ENCODE data around the gene KANK4.

KANK4 gene

DNA sequence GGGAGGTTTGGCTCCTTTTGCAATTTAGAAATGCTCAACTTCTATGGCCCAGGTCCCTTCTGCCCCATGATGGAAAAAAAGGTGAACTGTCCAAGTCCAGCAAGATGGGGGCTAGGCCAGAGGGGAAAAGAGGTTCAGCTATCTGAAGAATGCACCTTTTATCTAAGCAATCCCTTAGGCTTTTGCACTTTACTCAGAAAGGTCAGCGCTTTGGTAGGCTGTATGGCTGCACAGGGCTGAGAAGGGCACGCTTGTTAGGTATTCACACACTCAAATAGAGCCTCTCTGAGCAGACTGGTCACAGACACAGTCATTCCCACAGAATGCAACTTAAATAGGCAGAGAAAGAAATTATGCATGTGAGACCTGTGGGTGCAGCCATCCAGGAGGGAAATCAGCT, 31.0 kb downstream of the KANK4 start:
- Histone ChIP-seq H3K9ac (no peak overlapping the region), H3K79me2 (ENCODE audit: insufficient read depth, low read depth) (no peaks in the 10 kb centered on the region), H4K20me1 (ENCODE audit: insufficient read depth) (no peaks in the 10 kb centered on the region), H3K27me3 (ENCODE audit: insufficient read depth, low read depth) (no peaks in the 10 kb centered on the region), H3K4me2 (no peak overlapping the region), H3K27ac (no peak overlapping the region), H2AFZ (ENCODE audit: low read depth) (no peak overlapping the region), H3K4me3 (IDR thresholded peaks at IDR 0.05; ENCODE audit: insufficient read depth, low read depth, low read length) (no peak overlapping the region), H3K36me3 (ENCODE audit: insufficient read depth) (no peaks in the 10 kb centered on the region), H3K4me1 (ENCODE audit: low read depth, poor library complexity, severe bottlenecking) (no peaks in the 10 kb centered on the region)
- TF ChIP-seq, protein P1, sequence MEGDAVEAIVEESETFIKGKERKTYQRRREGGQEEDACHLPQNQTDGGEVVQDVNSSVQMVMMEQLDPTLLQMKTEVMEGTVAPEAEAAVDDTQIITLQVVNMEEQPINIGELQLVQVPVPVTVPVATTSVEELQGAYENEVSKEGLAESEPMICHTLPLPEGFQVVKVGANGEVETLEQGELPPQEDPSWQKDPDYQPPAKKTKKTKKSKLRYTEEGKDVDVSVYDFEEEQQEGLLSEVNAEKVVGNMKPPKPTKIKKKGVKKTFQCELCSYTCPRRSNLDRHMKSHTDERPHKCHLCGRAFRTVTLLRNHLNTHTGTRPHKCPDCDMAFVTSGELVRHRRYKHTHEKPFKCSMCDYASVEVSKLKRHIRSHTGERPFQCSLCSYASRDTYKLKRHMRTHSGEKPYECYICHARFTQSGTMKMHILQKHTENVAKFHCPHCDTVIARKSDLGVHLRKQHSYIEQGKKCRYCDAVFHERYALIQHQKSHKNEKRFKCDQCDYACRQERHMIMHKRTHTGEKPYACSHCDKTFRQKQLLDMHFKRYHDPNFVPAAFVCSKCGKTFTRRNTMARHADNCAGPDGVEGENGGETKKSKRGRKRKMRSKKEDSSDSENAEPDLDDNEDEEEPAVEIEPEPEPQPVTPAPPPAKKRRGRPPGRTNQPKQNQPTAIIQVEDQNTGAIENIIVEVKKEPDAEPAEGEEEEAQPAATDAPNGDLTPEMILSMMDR (conservative IDR thresholded peaks at IDR 0.05; ENCODE audit: low read depth, low read length) = no peak

DNA sequence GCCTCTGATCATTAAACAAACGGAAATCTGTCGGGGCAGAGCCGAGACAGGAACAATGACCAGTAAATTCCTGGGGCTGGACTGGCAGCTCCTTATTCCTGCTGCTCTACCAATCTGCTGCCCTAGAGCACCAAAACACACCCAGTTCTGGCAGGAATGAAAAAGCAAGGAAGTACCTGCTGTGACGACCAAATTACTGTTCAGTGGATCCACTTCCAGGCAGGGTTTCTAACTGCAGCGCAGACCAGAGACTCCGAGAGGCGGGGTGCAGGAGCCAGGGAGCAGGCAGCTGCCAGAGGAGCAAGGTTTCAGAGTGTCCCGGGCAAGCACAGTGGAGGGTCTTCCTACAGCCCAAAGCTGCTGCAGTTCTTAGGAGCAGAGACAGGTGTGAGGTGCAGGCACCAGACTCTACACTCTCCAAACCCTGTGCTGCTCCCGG, 32.4 kb downstream of the KANK4 start:
- no peaks in the 10 kb centered on the region for H3K79me2 ChIP-seq (ENCODE audit: insufficient read depth, low read depth)
- TF ChIP-seq, protein P1 (conservative IDR thresholded peaks at IDR 0.05; ENCODE audit: low read depth, low read length) = no peak
- no peaks in the 10 kb centered on the region for H4K20me1 ChIP-seq (ENCODE audit: insufficient read depth)
- H3K4me1 ChIP-seq (ENCODE audit: low read depth, poor library complexity, severe bottlenecking) = no peaks in the 10 kb centered on the region
- no peak overlapping the region for H3K27ac ChIP-seq
- H3K27me3 ChIP-seq (ENCODE audit: insufficient read depth, low read depth) = no peaks in the 10 kb centered on the region
- no peak overlapping the region for H3K4me3 ChIP-seq (IDR thresholded peaks at IDR 0.05; ENCODE audit: insufficient read depth, low read depth, low read length)
- no peak overlapping the region for H3K4me2 ChIP-seq
- no peak overlapping the region for H2AFZ ChIP-seq (ENCODE audit: low read depth)
- no peaks in the 10 kb centered on the region for H3K36me3 ChIP-seq (ENCODE audit: insufficient read depth)
- no peak overlapping the region for H3K9ac ChIP-seq

DNA sequence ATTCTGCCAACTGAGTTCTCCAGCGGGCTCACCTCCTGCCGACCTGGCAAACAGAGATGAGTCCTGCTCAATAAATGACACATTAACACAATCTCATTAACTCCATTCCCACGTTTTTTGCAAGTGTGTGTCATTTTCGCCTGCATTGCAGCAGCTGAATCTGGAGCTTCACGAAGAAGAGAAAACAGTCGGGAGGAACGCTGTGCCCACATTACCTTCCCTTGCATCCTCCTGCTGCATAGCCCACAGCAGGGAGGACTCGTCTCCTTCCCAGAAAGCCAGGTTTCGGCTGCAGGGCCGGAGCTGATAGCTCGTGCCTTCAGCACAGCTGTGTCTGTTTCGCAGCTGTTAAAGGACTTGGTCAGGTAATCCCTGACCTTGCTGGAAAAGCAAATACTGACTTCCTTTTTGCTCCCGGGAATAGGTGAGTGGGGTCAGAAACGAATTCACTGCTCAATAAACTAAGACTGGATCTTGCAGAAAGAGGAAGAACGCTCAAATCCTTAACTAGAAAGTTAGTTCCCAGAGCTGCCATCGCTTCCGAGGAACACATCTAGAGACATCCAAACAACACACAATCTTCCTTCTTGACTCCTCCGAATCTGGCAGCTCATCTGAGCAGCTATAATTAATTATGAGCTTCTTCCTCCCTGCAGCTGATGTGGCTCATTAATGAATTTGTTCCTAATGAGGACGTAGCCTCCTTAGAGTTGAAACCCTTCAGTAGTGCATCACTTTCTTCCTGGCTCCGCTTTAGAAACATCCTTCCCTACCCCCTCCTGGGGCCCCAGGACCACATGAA, 33.0 kb downstream of the KANK4 start:
- Histone ChIP-seq H3K4me2 (no peak overlapping the region), H3K4me3 (IDR thresholded peaks at IDR 0.05; ENCODE audit: insufficient read depth, low read depth, low read length) (no peak overlapping the region), H3K36me3 (ENCODE audit: insufficient read depth) (no peaks in the 10 kb centered on the region), H3K9ac (no peak overlapping the region), H3K4me1 (ENCODE audit: low read depth, poor library complexity, severe bottlenecking) (no peaks in the 10 kb centered on the region), H3K79me2 (ENCODE audit: insufficient read depth, low read depth) (no peaks in the 10 kb centered on the region), H4K20me1 (ENCODE audit: insufficient read depth) (no peaks in the 10 kb centered on the region), H3K27me3 (ENCODE audit: insufficient read depth, low read depth) (no peaks in the 10 kb centered on the region), H3K27ac (no peak overlapping the region), H2AFZ (ENCODE audit: low read depth) (no peak overlapping the region)
- TF ChIP-seq, protein P1 (conservative IDR thresholded peaks at IDR 0.05; ENCODE audit: low read depth, low read length) = no peak

DNA sequence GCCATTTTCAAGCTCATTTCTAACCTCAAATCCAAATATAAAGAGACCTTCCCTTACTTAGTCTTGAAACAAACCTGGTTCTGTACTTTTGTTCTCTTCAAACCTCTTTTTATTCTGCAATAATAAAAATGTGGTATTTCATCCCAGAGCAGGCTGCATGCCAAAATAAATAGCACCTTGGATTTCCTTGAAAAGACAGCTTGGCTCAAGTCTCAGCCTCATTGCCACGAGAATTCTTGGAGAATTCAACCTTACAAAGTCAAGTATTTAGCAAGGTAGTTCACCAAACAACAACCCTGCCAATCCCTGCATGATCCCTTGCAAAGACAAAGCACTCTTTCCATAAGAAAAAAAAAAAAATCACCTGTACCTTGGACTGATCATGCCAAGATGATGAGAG, 33.8 kb downstream of the KANK4 start:
- H4K20me1 ChIP-seq (ENCODE audit: insufficient read depth) = no peaks in the 10 kb centered on the region
- H3K79me2 ChIP-seq (ENCODE audit: insufficient read depth, low read depth) = no peaks in the 10 kb centered on the region
- H3K9ac ChIP-seq = no peak overlapping the region
- H3K27ac ChIP-seq = no peak overlapping the region
- H3K27me3 ChIP-seq (ENCODE audit: insufficient read depth, low read depth) = no peaks in the 10 kb centered on the region
- no peaks in the 10 kb centered on the region for H3K4me1 ChIP-seq (ENCODE audit: low read depth, poor library complexity, severe bottlenecking)
- TF ChIP-seq, protein P1 (conservative IDR thresholded peaks at IDR 0.05; ENCODE audit: low read depth, low read length) = no peak
- H3K4me3 ChIP-seq (IDR thresholded peaks at IDR 0.05; ENCODE audit: insufficient read depth, low read depth, low read length) = no peak overlapping the region
- H2AFZ ChIP-seq (ENCODE audit: low read depth) = no peak overlapping the region
- H3K4me2 ChIP-seq = no peak overlapping the region
- H3K36me3 ChIP-seq (ENCODE audit: insufficient read depth) = no peaks in the 10 kb centered on the region

Data from KMS-11 (cell line).